ENCODE measurements around the gene DNMBP.
"Not testable (repeated sequence)": the region's sequence is repeated elsewhere in the genome, so short reads cannot be mapped to it uniquely, and the experiment has no call there.

DNMBP gene

GRCh38 chr10:99966306-99966705, 43.4 kb downstream of the DNMBP start:
- Mint-ChIP-seq H3K9me3 (no peaks in the 10 kb centered on the region), H3K27ac (no peak overlapping the region), H3K36me3 (ENCODE audit: low read depth) (no peaks in the 10 kb centered on the region), H3K27me3 (ENCODE audit: low read depth) (no peaks in the 10 kb centered on the region), H3K4me3 (no peak overlapping the region), H3K4me1 (ENCODE audit: low read depth) (peaks cover 7% of the 10 kb centered on the region)
- DNase-seq (ENCODE audit: low spot score): no peak

- no peak overlapping the region for H3K27ac Mint-ChIP-seq
- H3K9me3 Mint-ChIP-seq: no peaks in the 10 kb centered on the region
- no peak overlapping the region for H3K4me3 Mint-ChIP-seq
- no peak for DNase-seq (ENCODE audit: low spot score)
- peaks cover 7% of the 10 kb centered on the region for H3K4me1 Mint-ChIP-seq (ENCODE audit: low read depth)
- H3K36me3 Mint-ChIP-seq (ENCODE audit: low read depth): no peaks in the 10 kb centered on the region
- no peaks in the 10 kb centered on the region for H3K27me3 Mint-ChIP-seq (ENCODE audit: low read depth)
These were observed 44.0 kb downstream of the DNMBP start for GRCh38 chr10:99965700-99966099.

DNA sequence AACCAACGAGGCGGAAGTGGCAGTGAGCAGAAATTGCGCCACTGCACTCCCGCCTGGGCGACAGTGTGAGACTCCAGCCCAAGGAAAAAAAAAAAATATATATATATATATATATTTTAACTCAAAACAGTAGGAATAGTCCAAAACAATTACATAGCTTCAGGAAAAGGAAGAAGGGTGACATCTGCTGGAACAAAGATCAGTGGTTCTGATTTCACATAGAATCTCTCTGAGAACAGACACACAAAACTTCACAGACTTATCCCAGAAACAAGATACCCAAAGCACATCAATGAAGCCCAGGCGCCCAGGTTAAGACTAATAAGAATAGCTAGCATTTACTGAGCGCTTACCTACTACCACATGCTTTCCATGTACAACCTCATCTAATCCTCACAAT, 45.0 kb downstream of the DNMBP start:
- Mint-ChIP-seq H3K36me3 (ENCODE audit: low read depth) (no peaks in the 10 kb centered on the region), H3K4me1 (ENCODE audit: low read depth) (peaks cover 7% of the 10 kb centered on the region)

GRCh38 chr10:99963467-99964165, 46.1 kb downstream of the DNMBP start:
- not testable (repeated sequence) for H3K9me3 Mint-ChIP-seq; H3K4me3 Mint-ChIP-seq; DNase-seq (ENCODE audit: low spot score); H3K36me3 Mint-ChIP-seq (ENCODE audit: low read depth); H3K4me1 Mint-ChIP-seq (ENCODE audit: low read depth); H3K27ac Mint-ChIP-seq; H3K27me3 Mint-ChIP-seq (ENCODE audit: low read depth)

More for the DNA sequence above, 45.0 kb downstream of the DNMBP start:
- no peaks in the 10 kb centered on the region for H3K27me3 Mint-ChIP-seq (ENCODE audit: low read depth)
- H3K27ac Mint-ChIP-seq: no peak overlapping the region
- H3K4me3 Mint-ChIP-seq: no peak overlapping the region
- no peak for DNase-seq (ENCODE audit: low spot score)
- no peaks in the 10 kb centered on the region for H3K9me3 Mint-ChIP-seq

- Mint-ChIP-seq H3K27me3 (ENCODE audit: low read depth) (no peaks in the 10 kb centered on the region), H3K4me3 (no peak overlapping the region), H3K9me3 (no peaks in the 10 kb centered on the region), H3K36me3 (ENCODE audit: low read depth) (no peaks in the 10 kb centered on the region), H3K27ac (no peak overlapping the region), H3K4me1 (ENCODE audit: low read depth) (no peaks in the 10 kb centered on the region)
- DNase-seq (ENCODE audit: low spot score): no peak
These were observed 50.9 kb downstream of the DNMBP start for GRCh38 chr10:99958806-99959205.

DNA sequence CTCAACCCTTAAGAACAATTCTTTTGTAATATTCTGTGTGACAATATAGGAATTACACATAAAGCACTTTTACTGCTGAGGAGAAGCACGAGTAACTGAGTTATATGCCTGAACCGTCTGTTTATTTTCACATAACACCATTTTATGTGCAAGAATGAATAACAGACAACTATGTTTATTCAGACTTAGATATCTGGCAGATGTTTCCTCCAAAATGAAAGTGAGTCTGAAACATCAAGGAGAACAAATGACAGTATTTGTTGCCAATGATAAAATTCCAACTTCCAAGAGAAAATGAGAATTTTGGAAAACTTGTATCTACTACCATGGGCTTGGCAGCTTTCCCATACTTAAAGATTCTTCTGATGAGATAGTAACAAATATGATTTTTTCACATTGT, 51.4 kb downstream of the DNMBP start:
- Mint-ChIP-seq H3K36me3 (ENCODE audit: low read depth) (no peaks in the 10 kb centered on the region), H3K9me3 (no peaks in the 10 kb centered on the region), H3K27me3 (ENCODE audit: low read depth) (no peaks in the 10 kb centered on the region), H3K4me1 (ENCODE audit: low read depth) (no peaks in the 10 kb centered on the region), H3K4me3 (no peak overlapping the region), H3K27ac (no peak overlapping the region)
- DNase-seq (ENCODE audit: low spot score): no peak

GRCh38 chr10:99953510-99953909, 56.2 kb downstream of the DNMBP start:
- not testable (repeated sequence) for H3K27ac Mint-ChIP-seq; DNase-seq (ENCODE audit: low spot score); H3K36me3 Mint-ChIP-seq (ENCODE audit: low read depth); H3K4me1 Mint-ChIP-seq (ENCODE audit: low read depth); H3K9me3 Mint-ChIP-seq; H3K27me3 Mint-ChIP-seq (ENCODE audit: low read depth); H3K4me3 Mint-ChIP-seq

- Mint-ChIP-seq H3K4me3 (no peak overlapping the region), H3K4me1 (ENCODE audit: low read depth) (no peaks in the 10 kb centered on the region), H3K9me3 (no peaks in the 10 kb centered on the region), H3K36me3 (ENCODE audit: low read depth) (no peaks in the 10 kb centered on the region), H3K27ac (no peak overlapping the region), H3K27me3 (ENCODE audit: low read depth) (no peaks in the 10 kb centered on the region)
- no peak for DNase-seq (ENCODE audit: low spot score)
These were observed 56.9 kb downstream of the DNMBP start for GRCh38 chr10:99952799-99953198.

DNA sequence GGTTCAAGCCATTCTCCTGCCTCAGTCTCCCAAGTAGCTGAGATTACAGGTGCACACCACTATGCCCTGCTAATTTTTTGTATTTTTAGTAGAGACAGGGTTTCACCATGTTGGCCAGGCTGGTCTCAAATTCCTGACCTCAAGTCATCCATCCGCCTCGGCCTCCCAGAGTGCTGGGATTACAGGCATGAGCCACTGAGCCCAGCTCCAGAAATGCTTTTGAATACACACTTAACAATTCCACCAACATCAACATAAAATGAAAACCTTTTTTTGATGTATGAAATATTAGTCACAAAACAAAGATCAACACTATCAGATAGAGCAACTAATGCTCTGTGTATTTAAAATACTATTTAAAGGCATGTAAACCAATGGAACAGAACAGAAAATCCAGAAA, 63.7 kb downstream of the DNMBP start:
- H3K4me3 Mint-ChIP-seq; H3K9me3 Mint-ChIP-seq; H3K27me3 Mint-ChIP-seq (ENCODE audit: low read depth); H3K36me3 Mint-ChIP-seq (ENCODE audit: low read depth); H3K27ac Mint-ChIP-seq; DNase-seq (ENCODE audit: low spot score); H3K4me1 Mint-ChIP-seq (ENCODE audit: low read depth): not testable (repeated sequence)

DNA sequence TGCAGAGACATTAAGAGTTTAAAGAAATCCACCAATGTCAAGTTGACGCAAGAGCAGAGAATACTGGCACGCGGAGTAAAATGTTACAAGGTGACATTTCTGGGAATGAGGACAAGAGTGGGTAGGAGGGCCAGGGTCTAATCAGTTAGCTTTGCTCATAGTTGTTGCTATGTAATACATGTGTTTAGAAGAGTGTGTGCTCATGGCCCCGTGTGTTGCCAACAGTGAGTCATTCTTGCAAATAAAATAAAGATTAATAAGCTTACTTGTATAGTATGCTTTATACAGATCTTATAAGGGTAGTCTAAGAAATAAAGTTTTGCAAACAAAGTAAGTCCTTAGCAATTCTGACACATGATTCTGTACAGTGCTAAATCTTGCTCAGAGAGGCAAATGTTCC, 64.5 kb downstream of the DNMBP start:
- no peak overlapping the region for H3K4me3 Mint-ChIP-seq
- DNase-seq (ENCODE audit: low spot score): no peak
- no peaks in the 10 kb centered on the region for H3K36me3 Mint-ChIP-seq (ENCODE audit: low read depth)
- H3K9me3 Mint-ChIP-seq: no peaks in the 10 kb centered on the region
- H3K27ac Mint-ChIP-seq: no peak overlapping the region
- peaks cover 7% of the 10 kb centered on the region for H3K27me3 Mint-ChIP-seq (ENCODE audit: low read depth)
- no peaks in the 10 kb centered on the region for H3K4me1 Mint-ChIP-seq (ENCODE audit: low read depth)

GRCh38 chr10:99944860-99945259, 64.9 kb downstream of the DNMBP start:
- Mint-ChIP-seq H3K36me3 (ENCODE audit: low read depth) (no peaks in the 10 kb centered on the region), H3K4me1 (ENCODE audit: low read depth) (no peaks in the 10 kb centered on the region), H3K27ac (no peak overlapping the region), H3K9me3 (no peaks in the 10 kb centered on the region), H3K4me3 (no peak overlapping the region), H3K27me3 (ENCODE audit: low read depth) (peaks cover 7% of the 10 kb centered on the region)
- no peak for DNase-seq (ENCODE audit: low spot score)

DNA sequence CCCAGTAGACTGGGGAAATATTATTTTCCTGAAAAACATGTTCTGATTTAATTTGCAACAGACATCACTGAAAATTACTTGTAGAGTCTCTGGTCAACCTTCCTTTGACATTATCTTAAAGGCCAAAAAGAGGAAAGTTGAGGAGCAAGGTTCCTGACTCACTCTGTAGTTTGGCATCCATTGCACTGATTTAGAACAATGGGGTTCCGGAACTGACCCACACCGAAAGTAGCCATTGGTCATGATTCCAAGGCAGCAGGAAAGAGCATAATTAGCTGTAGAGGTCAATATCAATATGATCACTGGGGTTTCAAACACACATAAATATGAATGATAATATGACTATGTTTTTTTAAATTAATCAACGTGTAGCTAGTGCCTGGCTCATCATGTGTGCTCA, 65.8 kb downstream of the DNMBP start:
- H3K4me1 Mint-ChIP-seq (ENCODE audit: low read depth): no peaks in the 10 kb centered on the region
- no peaks in the 10 kb centered on the region for H3K36me3 Mint-ChIP-seq (ENCODE audit: low read depth)
- DNase-seq (ENCODE audit: low spot score): no peak
- H3K9me3 Mint-ChIP-seq: no peaks in the 10 kb centered on the region
- H3K4me3 Mint-ChIP-seq: no peak overlapping the region
- H3K27ac Mint-ChIP-seq: no peak overlapping the region
- H3K27me3 Mint-ChIP-seq (ENCODE audit: low read depth): peaks cover 7% of the 10 kb centered on the region

- no peak overlapping the region for H3K4me3 Mint-ChIP-seq
- peaks cover 7% of the 10 kb centered on the region for H3K27me3 Mint-ChIP-seq (ENCODE audit: low read depth)
- H3K9me3 Mint-ChIP-seq: no peaks in the 10 kb centered on the region
- no peaks in the 10 kb centered on the region for H3K4me1 Mint-ChIP-seq (ENCODE audit: low read depth)
- H3K27ac Mint-ChIP-seq: no peak overlapping the region
- H3K36me3 Mint-ChIP-seq (ENCODE audit: low read depth): no peaks in the 10 kb centered on the region
- no peak for DNase-seq (ENCODE audit: low spot score)
These were observed 67.6 kb downstream of the DNMBP start for GRCh38 chr10:99941942-99942820.

GRCh38 chr10:99938563-99938962, 71.2 kb downstream of the DNMBP start:
- Mint-ChIP-seq H3K36me3 (ENCODE audit: low read depth) (no peaks in the 10 kb centered on the region), H3K27me3 (ENCODE audit: low read depth) (no peaks in the 10 kb centered on the region), H3K9me3 (no peaks in the 10 kb centered on the region), H3K27ac (no peak overlapping the region), H3K4me1 (ENCODE audit: low read depth) (no peaks in the 10 kb centered on the region), H3K4me3 (no peak overlapping the region)
- DNase-seq (ENCODE audit: low spot score): no peak
